ENCODE measurements around the gene PNKP. TPM values are rescaled to one million over a fixed set of nuclear protein-coding genes. Genes with fewer than 3 reads are reported as not detected.

Gene PNKP
- total and polyA plus RNA-seq, 2 of the 8 experiments (the other 6 are each of a cell fraction or from before 2014, with no cell fraction given): 45.8 to 105 TPM

DNA sequence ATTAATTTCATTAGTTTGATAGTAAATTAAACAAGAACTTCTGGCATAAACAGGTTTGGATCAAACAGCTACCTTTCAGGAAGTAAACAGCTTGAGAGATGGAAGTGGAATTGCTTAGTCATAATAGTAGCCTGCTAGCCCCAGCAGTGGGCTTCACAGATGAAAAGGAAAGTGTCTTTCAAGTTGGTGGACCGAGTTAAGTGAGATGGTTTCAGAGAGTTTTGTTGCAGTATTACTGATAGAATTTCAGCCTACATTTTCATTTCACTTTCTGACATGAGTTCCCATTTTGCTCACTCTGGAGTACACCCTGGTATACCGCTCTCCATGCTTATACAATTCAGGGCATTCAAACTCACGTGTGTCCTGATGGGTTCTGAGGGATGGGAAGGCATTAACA, 18.4 kb downstream of the PNKP start:
- Histone ChIP-seq H3K23ac (ENCODE audit: insufficient read length) (no peak overlapping the region), H4K91ac (replicated peaks; ENCODE audit: insufficient read length, low read length) (no peak overlapping the region), H3K27me3 (replicated peaks in 1 of 4; ENCODE audit: control insufficient read depth in 3 of 4, extremely low read depth in 1 of 4, insufficient read depth in 3 of 4, low read length in 3 of 4) (no peaks in the 10 kb centered on the region; a peak in 1 of 7 replicates), H3K4me1 (replicated peaks in 1 of 4; ENCODE audit: control insufficient read depth in 3 of 4, insufficient read depth in 4 of 4, low read length in 3 of 4) (peaks cover 3 to 9% (median 6%) of the 10 kb centered on the region in 4 experiments), H3K23me2 (ENCODE audit: low read depth, low read length) (peaks cover 10% of the 10 kb centered on the region; the same call in 1 of the 2 replicates), H2AFZ (ENCODE audit: low read length) (no peak overlapping the region), H4K5ac (ENCODE audit: insufficient read length, low read depth, low read length) (no peak overlapping the region), H2BK5ac (ENCODE audit: low read depth, low read length) (no peak overlapping the region), H3K14ac (ENCODE audit: insufficient read length) (no peak overlapping the region), H3K9me3 (ENCODE audit: insufficient read depth in 2 of 2, low read depth in 1 of 2, low read length in 1 of 2) (no peaks in the 10 kb centered on the region), H3K79me1 (ENCODE audit: low read depth, low read length) (peaks cover 18% of the 10 kb centered on the region), H2BK12ac (ENCODE audit: low read depth, low read length) (no peak overlapping the region), H4K8ac (ENCODE audit: extremely low read depth, insufficient read depth, low read length) (no peak overlapping the region), H3K9ac (replicated peaks in 1 of 4; ENCODE audit: extremely low read depth in 1 of 4, low read depth in 3 of 4, low read length in 3 of 4) (no peak overlapping the region), H3K4ac (replicated peaks; ENCODE audit: insufficient read length, low read depth, low read length) (no peak overlapping the region), H3K4me2 (ENCODE audit: insufficient read depth in 1 of 2, low read depth in 2 of 2, low read length in 2 of 2) (no peak overlapping the region), H3K4me3 (ENCODE audit: extremely low read depth in 1 of 4, insufficient read depth in 2 of 4, low read depth in 3 of 4, low read length in 4 of 4) (no peak overlapping the region), H2BK120ac (replicated peaks; ENCODE audit: low read depth, low read length) (no peak overlapping the region), H3K18ac (ENCODE audit: extremely low read depth, low read length) (no peak overlapping the region), H2AK5ac (ENCODE audit: low read depth, low read length) (no peak overlapping the region), H4K20me1 (replicated peaks in 1 of 2; ENCODE audit: control insufficient read depth in 1 of 2, insufficient read depth in 2 of 2, low read length in 2 of 2) (peaks cover 15 to 20% of the 10 kb centered on the region in 2 experiments), H2BK20ac (ENCODE audit: low read length) (no peak overlapping the region), H3K27ac (ENCODE audit: low read depth, low read length) (no peak overlapping the region), H3K79me2 (ENCODE audit: control insufficient read depth in 1 of 2, insufficient read depth in 2 of 2, low read length in 2 of 2) (peaks cover 17 to 22% of the 10 kb centered on the region in 2 experiments), H3K36me3 (ENCODE audit: control insufficient read depth in 2 of 4, insufficient read depth in 4 of 4, low read length in 3 of 4) (peaks cover 0 to 7% (median 1%) of the 10 kb centered on the region in 4 experiments; a peak in 2 of 8 replicates), H2BK15ac (ENCODE audit: low read length) (no peak overlapping the region), H3K56ac (replicated peaks; ENCODE audit: insufficient read length, low read depth, low read length) (no peak overlapping the region)
- WGBS, 2 experiments (ENCODE audit: extremely low coverage in 1 of 2, insufficient coverage in 1 of 2, insufficient read length in 1 of 2, insufficient replicate concordance in 2 of 2, low coverage in 1 of 2, low lambda C conversion rate in 2 of 2, missing lambda C conversion rate in 1 of 2): 94% methylated on average over 3 of the region's 3 CpGs; no CpG with 5 or more reads in 1 of the 2 experiments
- DNase-seq (ENCODE audit: low read depth in 1 of 2, low spot score in 2 of 2): no peak
- POLR2A ChIA-PET (ENCODE audit: partially characterized antibody): interaction anchor here (1.0 to 12.4 kb wide), 8 partner anchors 12 to 219 kb away, joined by 3 to 247 read pairs (median 4); partner anchors contain the start of genes FUZ and PNKP
- FAIRE-seq: no peak
- CTCF ChIA-PET (ENCODE audit: partially characterized antibody): interaction anchor here (1.1 to 1.7 kb wide), 3 partner anchors 9 to 48 kb away, joined by 3 to 5 read pairs (median 4); no protein-coding TSS in a partner anchor
- no peak for TF ChIP-seq JUN (IDR thresholded peaks at IDR 0.05; ENCODE audit: low read depth, low read length)
- TF ChIP-seq, protein P1, sequence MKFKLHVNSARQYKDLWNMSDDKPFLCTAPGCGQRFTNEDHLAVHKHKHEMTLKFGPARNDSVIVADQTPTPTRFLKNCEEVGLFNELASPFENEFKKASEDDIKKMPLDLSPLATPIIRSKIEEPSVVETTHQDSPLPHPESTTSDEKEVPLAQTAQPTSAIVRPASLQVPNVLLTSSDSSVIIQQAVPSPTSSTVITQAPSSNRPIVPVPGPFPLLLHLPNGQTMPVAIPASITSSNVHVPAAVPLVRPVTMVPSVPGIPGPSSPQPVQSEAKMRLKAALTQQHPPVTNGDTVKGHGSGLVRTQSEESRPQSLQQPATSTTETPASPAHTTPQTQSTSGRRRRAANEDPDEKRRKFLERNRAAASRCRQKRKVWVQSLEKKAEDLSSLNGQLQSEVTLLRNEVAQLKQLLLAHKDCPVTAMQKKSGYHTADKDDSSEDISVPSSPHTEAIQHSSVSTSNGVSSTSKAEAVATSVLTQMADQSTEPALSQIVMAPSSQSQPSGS (IDR thresholded peaks at IDR 0.05; ENCODE audit: low read length): no peak
- TF ChIP-seq BCL11A (IDR thresholded peaks at IDR 0.05; ENCODE audit: low read depth in 2 of 2, low read length in 2 of 2): no peak
- TF ChIP-seq TAF1 (IDR thresholded peaks at IDR 0.05; ENCODE audit: low read depth, low read length): no peak

Data from H1 (cell line).